ENCODE measurements around the gene EXOC3.

GRCh38 chr5:435156-435790 is 7.7 kb upstream of the EXOC3 start:
- TF ChIP-seq EZH2 (IDR thresholded peaks at IDR 0.05; ENCODE audit: insufficient read depth, poor library complexity, severe bottlenecking) = no peak
- no peak for TF ChIP-seq EZH2phosphoT487 (IDR thresholded peaks at IDR 0.05; ENCODE audit: insufficient read depth, low read depth)

All from GM23248 (cell line).